ENCODE results near the gene TMEM54.

GRCh38 chr1:32860566-32860965 lies 40.6 kb downstream of the TMEM54 start:
- TF ChIP-seq, protein P1, sequence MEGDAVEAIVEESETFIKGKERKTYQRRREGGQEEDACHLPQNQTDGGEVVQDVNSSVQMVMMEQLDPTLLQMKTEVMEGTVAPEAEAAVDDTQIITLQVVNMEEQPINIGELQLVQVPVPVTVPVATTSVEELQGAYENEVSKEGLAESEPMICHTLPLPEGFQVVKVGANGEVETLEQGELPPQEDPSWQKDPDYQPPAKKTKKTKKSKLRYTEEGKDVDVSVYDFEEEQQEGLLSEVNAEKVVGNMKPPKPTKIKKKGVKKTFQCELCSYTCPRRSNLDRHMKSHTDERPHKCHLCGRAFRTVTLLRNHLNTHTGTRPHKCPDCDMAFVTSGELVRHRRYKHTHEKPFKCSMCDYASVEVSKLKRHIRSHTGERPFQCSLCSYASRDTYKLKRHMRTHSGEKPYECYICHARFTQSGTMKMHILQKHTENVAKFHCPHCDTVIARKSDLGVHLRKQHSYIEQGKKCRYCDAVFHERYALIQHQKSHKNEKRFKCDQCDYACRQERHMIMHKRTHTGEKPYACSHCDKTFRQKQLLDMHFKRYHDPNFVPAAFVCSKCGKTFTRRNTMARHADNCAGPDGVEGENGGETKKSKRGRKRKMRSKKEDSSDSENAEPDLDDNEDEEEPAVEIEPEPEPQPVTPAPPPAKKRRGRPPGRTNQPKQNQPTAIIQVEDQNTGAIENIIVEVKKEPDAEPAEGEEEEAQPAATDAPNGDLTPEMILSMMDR (IDR thresholded peaks at IDR 0.05; ENCODE audit: low read length), result no peak
- TF ChIP-seq EZH2phosphoT487 (IDR thresholded peaks at IDR 0.05; ENCODE audit: low read length), result no peak

All from MM.1S (cell line).